ENCODE results near the gene GPD1.
"Not testable (repeated sequence)": the region's sequence is repeated elsewhere in the genome, so short reads cannot be mapped to it uniquely, and the experiment has no call there.

Gene GPD1

DNA sequence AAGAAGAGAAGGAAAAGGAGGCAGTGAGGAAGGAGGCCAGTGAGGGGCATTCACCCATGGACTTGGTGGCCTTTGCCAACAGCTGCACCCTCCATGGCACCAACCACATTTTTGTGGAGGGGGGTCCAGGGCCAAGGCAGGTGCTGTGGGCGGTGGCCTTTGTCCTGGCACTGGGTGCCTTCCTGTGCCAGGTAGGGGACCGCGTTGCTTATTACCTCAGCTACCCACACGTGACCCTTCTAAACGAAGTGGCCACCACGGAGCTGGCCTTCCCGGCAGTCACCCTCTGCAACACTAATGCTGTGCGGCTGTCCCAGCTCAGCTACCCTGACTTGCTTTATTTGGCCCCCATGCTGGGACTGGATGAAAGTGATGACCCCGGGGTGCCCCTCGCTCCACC lies 30.1 kb upstream of the GPD1 start:
- DNase-seq (ENCODE audit: low read depth), result no peak

DNA sequence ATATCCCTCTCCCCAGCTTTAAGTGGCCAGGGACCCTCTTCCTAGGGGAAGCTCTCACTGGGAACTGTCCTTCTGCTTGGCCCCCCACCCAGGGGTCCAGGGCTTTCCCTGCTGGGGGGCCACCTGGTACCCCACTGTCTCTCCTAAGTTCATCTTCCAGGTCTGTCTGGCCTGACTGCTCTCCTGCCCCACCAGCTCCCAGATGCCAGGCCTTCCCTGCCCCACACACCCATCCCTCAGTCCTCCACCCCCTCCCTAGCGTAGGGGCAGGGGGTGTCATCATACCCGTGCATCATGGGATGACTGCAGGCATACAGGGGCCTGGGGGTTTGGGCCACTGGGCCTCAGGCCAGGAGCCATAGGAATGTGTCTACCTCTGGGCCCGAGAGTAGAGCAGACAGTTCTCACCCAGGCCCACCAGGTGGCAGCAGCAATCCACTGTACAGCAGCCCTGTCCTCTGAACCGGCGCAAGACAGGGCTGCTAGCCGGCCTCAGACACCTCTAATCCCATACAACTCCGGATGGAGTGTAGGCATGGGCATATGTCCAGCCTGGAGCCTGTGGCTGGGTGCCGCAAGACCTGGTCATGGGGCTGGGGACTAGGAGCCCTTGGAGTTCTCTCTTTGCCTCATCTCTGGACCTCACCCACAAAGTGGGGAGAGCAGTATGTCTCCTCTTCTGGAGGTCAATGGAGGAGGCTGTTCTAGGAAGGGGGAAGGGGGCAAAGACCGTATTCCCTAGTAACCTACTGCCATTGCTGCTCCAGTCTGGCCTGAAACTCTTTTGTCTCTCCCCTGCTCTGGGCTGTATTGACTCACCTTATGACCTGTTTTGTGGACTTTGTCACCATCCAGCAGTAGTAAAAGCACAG lies 28.6 kb upstream of the GPD1 start:
- peak; percentile 75 for DNase-seq (ENCODE audit: low read depth)

DNA sequence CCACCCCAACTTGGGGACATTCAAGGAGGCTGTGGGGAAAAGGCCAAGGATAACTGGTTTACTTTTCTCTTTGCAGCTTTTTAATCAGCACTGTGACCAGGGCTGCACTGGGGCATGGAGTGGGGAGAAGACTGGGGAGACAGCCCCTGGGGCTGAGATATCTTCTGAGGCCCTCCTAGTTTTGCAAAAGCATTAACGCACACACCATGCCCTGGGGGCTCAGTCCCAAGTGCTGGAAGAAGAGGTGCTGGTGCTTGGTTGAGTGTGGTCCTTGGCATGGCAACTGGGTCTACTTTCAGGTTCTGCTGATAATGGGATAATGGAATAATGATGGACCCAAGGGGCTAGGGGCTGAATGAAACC lies 28.0 kb upstream of the GPD1 start:
- no peak for DNase-seq (ENCODE audit: low read depth)

DNA sequence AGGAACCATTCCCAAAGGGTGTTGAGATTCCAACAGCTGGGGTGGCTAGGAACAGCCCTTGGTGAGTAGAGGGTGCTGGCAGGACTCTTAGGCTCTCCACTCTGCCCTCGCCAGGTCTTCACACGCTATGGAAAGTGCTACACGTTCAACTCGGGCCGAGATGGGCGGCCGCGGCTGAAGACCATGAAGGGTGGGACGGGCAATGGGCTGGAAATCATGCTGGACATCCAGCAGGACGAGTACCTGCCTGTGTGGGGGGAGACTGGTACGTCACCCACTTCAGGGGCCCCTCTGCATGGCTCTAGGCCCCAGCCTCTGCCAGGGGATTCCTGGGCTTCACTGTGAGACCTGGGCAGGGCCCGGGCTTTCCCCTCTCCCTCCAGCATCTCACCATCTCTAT lies 26.7 kb upstream of the GPD1 start:
- no peak for DNase-seq (ENCODE audit: low read depth)

DNA sequence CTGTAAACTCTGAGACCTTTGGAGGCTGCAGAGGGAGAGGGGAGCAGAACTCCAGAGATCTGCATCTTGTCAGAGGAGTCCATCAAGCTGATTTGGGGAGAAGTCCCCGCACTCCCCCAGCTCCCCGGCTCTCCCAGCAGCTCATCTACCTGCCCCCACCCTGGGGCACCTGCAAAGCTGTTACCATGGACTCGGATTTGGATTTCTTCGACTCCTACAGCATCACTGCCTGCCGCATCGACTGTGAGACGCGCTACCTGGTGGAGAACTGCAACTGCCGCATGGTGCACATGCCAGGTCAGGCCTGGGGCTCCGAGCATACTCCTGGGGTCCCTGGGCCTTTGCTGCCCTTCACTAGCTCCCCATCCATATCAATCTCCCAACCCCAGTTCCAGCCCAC lies 25.5 kb upstream of the GPD1 start:
- DNase-seq (ENCODE audit: low read depth), result no peak

DNA sequence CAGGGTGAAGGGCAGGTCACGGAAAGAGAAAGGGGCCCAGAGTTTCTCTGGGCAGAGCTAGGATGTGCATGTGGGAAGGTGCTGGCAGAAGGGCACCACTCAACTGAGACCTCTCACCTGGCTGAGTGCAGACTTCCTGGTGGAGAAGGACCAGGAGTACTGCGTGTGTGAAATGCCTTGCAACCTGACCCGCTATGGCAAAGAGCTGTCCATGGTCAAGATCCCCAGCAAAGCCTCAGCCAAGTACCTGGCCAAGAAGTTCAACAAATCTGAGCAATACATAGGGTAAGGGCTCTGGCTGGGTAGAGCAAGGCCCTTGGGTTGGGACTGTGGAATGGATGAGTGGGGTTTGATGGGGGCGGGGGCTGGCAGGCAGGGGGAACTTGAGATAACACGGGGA lies 24.0 kb upstream of the GPD1 start:
- DNase-seq (ENCODE audit: low read depth), result no peak

DNA sequence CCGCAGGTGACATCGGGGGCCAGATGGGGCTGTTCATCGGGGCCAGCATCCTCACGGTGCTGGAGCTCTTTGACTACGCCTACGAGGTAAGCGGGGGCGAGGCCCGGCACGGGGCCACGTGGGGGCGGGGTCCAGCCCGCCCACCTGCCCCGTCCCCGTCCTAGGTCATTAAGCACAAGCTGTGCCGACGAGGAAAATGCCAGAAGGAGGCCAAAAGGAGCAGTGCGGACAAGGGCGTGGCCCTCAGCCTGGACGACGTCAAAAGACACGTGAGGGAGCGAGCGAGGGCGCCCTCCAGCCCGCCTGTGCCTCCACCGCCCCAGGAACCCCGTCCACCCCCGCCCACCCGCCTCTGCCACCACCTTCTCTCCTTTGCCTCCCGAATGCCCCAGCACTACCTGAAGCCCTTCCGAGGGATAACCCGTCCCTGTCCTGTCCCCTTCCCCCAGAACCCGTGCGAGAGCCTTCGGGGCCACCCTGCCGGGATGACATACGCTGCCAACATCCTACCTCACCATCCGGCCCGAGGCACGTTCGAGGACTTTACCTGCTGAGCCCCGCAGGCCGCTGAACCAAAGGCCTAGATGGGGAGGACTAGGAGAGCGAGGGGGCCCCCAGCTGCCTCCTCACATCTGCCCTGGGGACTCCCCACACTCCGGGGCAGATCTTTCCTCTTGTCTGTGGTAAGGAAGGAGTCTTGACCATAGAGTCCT lies 22.6 kb upstream of the GPD1 start:
- no peak for DNase-seq (ENCODE audit: low read depth)

DNA sequence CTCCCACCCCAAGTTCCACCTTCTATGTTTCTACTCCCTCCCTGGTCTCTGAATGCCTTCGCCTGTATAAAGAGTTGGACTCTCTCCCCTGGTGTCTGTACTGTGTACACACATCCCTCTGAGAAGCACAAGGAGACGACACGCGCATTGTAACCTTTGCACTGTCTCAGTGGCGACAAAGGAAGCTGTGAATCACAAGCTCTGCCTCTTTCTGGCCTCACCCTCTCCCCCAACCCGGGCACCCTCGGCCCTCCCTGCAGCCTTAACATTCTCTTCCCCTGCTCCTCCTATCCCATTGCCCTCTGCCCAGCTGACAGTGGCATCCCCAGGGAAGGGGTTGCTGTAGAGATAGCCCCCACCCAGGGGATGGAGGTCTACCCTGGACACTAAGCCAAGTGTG lies 21.2 kb upstream of the GPD1 start:
- DNase-seq (ENCODE audit: low read depth), result no peak

DNA sequence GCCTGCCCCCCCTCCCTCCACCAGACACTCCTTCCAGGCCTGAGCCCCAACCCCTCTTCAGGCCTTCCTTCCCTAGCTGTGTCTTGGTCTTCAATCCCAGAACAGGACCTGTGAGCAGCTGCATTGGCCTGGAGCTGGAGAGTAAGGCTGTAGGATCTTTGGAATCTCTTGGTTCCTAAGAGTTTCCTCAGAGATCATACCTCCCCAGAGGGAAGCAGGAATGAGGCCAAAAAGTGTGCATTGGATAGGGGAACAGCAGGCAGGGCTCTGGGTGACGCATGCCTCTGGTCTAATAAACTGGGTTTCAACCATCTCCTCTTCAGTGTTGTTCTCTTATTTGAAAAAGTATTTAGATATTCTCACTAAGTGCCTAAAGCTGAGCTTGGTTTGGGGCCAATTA lies 20.5 kb upstream of the GPD1 start:
- no peak for DNase-seq (ENCODE audit: low read depth)

DNA sequence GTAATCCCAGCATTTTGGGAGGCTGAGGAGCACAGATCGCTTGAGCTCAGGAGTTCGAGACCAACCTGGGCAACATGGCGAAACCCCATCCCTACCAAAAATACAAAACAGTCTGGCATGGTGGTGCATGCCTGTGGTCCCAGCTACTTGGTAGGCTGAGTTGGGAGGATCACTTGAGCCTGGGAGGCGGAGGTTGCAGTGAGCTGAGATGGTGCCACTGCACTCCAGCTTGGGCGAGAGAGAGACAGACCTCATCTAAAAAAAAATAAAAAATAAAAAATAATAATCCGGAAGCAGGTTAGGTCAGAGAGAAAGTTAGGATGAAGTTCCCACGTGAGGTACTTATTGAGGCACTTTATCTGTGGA lies 19.4 kb upstream of the GPD1 start:
- not testable (repeated sequence) for DNase-seq (ENCODE audit: low read depth)

DNA sequence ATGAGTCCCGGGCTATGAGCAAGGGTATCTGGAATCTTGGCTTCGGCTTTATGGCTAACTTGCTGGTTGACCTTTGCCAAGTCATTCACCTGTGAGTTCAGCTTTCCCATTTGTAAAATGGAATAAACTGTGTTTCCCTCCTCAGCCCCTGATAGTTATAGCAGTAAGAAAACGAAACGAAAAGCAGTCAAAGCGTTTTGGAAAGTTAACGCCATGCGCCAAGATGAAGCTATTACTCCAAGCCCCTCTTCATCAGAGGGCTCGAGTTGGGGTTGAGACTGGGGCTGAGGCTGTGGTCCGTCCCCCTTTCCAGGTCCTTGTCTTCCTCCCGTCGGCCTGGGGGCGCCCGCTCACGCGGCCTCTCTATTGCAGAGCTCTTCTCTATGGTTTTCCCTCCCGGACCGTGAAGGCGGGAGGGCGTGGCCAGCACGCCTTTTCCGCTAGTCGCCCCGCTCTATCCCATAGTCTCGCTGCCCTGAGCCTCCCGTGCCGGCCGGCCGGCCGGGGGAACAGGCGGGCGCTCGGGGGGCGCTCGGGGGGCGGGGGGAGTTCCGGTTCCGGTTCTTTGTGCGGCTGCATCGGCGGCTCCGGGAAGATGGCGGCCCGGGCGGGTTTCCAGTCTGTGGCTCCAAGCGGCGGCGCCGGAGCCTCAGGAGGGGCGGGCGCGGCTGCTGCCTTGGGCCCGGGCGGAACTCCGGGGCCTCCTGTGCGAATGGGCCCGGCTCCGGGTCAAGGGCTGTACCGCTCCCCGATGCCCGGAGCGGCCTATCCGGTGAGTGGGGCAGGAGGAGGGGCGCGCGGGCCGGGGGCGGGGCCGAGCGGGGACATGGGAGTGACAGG lies 18.8 kb upstream of the GPD1 start, which contains the start of gene SMARCD1:
Gene SMARCD1, plus strand, starts transcription at position 568 of the 840 bp plus-strand sequence. Its CDS starts 28 bp downstream, at position 596.
- peak; percentile 84 for DNase-seq (ENCODE audit: low read depth)

DNA sequence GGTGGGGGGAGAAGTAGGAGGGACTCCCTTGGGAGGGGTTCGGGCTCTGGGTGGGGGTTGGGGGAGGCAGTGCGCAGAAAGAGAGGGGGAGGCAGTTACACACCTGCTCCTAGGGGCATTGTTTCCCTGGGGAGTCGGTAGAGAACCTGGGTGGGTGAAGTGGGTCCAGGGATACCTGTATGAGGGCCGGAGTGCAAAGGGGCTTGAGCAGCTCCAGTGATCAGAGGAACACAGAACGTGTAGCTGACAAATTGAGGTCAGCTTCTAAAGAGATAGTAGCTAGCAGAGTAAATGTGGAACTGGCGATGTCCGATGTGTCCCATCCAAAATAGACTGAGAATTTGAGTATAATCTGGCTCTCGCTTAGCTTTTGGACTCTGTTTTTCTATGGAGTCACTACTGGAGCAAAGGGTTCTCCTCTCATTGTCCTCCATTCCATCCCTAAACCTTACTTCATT lies 18.2 kb upstream of the GPD1 start:
- DNase-seq (ENCODE audit: low read depth), result no peak

DNA sequence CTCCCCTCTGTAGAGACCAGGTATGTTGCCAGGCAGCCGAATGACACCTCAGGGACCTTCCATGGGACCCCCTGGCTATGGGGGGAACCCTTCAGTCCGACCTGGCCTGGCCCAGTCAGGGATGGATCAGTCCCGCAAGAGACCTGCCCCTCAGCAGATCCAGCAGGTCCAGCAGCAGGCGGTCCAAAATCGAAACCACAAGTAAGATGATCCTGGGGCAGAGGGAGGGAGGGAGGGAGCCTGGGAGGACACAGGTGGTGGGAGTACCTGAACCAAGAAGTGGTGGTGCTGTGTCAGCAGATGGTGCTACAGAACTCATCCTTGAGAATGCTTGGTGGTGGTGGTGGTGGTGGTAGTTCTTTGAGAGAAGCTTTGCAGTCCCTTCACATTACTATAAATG lies 17.7 kb upstream of the GPD1 start:
- DNase-seq (ENCODE audit: low read depth), result no peak

DNA sequence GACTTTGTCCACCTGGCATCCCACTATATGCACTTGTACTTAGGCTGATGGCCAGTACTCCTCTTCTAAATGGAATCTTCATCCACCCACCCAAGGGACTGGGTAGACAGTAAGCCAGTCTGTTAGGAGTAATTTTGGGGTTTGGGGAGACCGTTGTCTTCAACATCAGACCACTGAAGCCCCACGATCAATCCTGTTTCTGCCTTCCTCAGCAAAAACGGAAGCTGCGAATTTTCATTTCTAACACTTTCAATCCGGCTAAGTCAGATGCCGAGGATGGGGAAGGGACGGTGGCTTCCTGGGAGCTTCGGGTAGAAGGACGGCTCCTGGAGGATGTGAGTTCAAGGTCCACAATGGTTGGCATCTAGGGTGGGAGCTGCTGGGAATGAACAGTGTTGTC lies 16.7 kb upstream of the GPD1 start:
- no peak for DNase-seq (ENCODE audit: low read depth)

DNA sequence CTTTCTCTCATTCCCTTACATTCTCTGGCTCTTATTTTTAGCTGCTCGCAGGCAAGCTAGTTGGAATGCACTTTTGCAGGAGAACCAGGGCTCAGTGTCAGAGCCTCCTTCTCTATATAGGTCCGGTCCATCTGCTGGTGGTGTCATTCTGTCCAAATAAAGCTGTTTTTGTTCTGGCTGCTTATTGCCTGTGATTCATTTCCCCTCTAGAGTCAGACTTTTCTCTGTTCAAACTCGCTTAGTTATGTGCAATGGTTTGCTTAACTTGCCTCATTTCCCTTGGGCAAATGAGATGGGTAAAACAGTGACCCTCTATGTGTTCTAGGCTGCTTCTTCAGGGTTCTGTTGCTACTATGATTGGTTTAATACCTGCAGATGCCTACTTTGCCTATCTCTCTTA lies 15.8 kb upstream of the GPD1 start:
- DNase-seq (ENCODE audit: low read depth), result no peak

DNA sequence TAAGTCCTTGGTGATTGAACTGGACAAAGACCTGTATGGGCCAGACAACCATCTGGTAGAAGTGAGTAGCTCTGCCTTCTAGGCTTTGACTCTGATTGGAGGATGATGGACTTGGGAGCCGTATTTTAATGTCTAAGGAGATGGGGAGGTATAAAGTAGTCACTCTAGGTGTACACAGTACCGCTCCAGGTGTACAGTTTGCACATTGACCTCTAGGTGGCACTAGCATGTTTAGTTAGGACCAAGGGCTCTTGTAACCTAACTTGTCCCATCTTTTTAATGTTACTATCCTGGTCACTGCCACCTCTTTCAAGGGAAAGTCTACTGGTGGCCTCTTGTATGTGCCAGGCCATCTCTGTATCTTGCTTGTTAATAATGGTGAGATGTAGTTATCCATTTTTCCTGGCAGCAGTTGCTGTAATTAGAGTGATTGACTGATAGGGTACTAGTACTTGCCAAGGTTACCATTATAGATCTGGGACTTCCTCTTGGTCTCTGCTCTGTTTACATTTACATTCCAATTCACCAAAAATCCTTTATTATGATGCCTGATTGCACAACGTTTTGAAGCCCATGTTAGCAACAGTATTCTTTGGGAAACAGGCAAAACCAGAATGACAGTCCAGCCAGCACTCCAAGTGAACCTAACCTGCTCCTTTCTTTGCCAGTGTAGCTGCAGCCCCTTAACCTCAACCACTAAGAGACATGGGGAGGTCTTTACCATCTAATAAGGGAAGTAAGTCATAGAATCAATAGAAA lies 15.1 kb upstream of the GPD1 start:
- DNase-seq (ENCODE audit: low read depth), result peak; percentile 56

DNA sequence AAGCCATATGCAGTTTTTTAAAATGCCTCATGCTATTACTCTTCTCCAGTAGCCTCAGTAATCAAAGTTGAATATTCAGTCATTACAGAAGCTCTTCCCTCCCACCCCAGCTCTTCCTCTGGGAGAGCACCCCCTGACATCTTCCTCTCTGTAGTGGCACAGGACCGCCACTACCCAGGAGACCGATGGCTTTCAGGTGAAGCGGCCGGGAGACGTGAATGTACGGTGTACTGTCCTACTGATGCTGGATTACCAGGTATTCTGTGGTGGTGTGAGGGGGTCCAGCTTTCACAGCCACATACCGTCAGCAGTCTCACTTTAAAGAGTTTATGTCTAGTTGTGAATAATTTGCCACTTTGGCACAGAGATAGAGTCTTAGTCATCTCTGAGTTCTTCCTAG lies 14.1 kb upstream of the GPD1 start:
- no peak for DNase-seq (ENCODE audit: low read depth)

DNA sequence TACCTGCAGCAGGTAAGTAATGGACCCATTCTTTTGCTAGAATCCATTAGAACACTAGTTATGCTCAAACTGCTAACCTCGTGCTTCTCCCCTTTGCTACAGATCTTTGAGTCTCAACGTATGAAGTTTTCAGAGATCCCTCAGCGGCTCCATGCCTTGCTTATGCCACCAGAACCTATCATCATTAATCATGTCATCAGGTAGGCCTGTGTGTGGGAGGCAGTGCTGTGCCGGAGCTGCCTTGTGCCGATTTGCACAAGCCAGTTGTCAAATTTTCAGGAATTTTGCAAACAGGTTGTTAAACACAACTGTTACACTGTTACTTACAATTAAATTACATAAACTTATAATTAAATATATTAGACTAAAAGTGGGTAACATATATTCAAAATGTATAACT lies 13.4 kb upstream of the GPD1 start:
- DNase-seq (ENCODE audit: low read depth), result no peak

DNA sequence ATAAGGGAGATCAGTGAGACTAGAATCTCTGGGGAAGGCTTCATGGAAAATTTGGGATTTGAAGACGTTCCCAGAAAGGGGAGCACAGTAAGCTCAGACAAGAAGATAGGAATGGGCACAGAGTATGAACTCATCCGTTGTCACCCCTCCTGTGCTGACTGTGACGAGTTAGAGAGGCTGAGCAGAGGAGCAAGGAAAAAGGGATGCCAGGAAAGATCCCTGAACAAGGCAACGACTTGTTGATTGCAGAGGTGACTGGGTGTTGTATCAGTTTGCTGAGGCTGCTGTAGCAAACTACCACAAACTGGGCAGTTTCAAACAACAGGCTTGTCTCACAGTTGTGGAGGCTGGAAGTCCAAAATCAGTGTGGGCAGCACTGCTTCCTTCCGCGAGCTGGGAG lies 5.9 kb upstream of the GPD1 start:
- DNase-seq (ENCODE audit: low read depth), result no peak

DNA sequence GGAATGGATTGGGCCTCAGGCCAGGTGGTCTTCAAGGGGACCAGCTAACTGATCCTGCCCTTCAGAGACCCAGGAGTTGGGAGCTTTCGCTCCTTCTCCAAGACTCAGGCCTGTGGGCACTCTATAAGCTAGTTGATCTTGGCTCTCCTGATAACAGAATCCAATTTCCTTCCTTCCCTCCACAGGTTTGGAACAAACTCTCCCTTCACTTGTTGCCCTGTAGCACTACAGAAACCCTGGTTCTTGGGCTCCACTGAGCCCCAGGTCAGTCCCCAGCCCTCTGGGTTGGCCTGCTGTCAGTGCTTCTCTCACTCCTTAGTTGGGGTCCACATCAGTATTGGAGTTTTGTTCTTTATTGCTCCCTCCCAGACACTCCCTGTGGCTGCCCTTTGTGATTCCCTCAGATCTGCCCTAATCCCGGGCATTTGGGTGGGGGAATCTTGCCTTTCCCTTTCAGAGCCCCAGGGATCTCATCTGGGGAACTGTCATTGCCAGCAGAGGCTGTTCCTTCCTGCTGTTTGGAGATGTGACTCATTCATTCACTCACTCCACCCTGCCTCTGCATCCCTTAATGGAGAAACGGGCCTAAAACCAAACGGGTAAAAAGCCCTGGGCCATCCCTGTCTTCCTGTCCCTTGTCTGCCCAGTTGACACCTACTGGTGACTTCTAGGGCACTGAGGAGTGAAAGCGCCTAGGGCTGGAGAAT lies 4.4 kb upstream of the GPD1 start:
- no peak for DNase-seq (ENCODE audit: low read depth)

DNA sequence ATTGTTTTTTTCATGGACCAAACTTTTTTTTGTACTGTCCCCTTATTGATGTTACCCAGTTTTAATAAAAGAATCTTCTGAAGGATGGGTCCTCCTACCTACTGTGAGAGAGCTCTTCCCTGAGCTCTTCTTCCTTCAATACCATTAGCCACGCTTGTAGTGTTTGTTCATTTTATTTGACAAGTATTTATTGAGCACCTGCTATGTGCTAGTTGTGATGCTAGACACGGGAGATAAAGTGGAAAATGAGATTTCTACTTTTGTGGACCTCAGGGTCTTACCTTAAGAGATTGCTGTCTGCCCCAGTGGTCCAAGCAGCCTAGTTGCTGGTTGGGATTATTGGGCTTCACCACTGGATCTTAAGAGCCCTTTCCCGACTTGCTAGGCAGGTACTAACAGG lies 3.2 kb upstream of the GPD1 start:
- no peak for DNase-seq (ENCODE audit: low read depth)

All from activated T-cell treated with anti-CD3 and anti-CD28 coated beads for 24 hours (primary cell).